Omental fat pad (tissue), 4 donors: ENCODE results near the gene RAB6C. TPM values are rescaled to one million over a fixed set of nuclear protein-coding genes. Genes with fewer than 3 reads are reported as not detected.
"Not testable (repeated sequence)": the region's sequence is repeated elsewhere in the genome, so short reads cannot be mapped to it uniquely, and the experiment has no call there.

Experiments
- ATAC-seq: fragments of 150-250 bp; one replicate; pipeline ENCODE4 v1.9.1; 2016; ENCODE audit warnings: mild to moderate bottlenecking, moderate library complexity; ENCODE audit not compliant: low FRiP score
- DNase-seq: peaks from one replicate; pipeline ENCODE4 v3.0.0-alpha.2; 2019; ENCODE audit warnings: low spot score
- CTCF ChIP-seq, 3 donors: fragments of 450-650 bp; IDR thresholded peaks; one replicate each; pipeline ENCODE4 v1.5.1; 2016 to 2017; ENCODE audit warnings: antibody characterized with exemption in 3 of 3, mild to moderate bottlenecking in 3 of 3, moderate library complexity in 2 of 3
- total RNA-seq, 4 donors: library from RNA; depleted of rRNA; stranded (reverse); fragments of >200 nt; gene quantifications; one replicate each; pipeline ENCODE4 v1.1.0, GENCODE V29; 2016

RAB6C gene
- total RNA-seq, 4 donors from 2014 or later: 0.19 TPM; not detected in 3

GRCh38 chr2:130019402-130019801 lies 39.9 kb downstream of the RAB6C start:
- ATAC-seq (no peak), DNase-seq (no peak)
- no peak for TF ChIP-seq CTCF (IDR thresholded peaks at IDR 0.05)

- ATAC-seq, DNase-seq: not testable (repeated sequence)
Observed at GRCh38 chr2:130020069-130020468, 40.6 kb downstream of the RAB6C start.

- DNase-seq, ATAC-seq: not testable (repeated sequence)
Observed at GRCh38 chr2:130025931-130026330, 46.5 kb downstream of the RAB6C start.

Other genes with a start within 250 kb of the RAB6C start
- under 1 TPM in 1 of 4 donors, not detected in 3; 0.09 TPM for gene POTEF, start 149.6 kb downstream of the RAB6C start, total RNA-seq
- gene CCDC74B, start 165.4 kb downstream of the RAB6C start, total RNA-seq: 10 to 100 TPM in 1 of 4 donors, 1 to 10 TPM in 3; 1.2 to 10.4 (median 1.6) TPM
- 10 to 100 TPM; 21.8 to 39.1 (median 29.4) TPM for gene SMPD4, start 201.9 kb downstream of the RAB6C start, total RNA-seq
- gene MZT2B, start 202.6 kb downstream of the RAB6C start, total RNA-seq: 10 to 100 TPM; 52.8 to 93.5 (median 72.4) TPM
- gene TUBA3E, start 218.8 kb downstream of the RAB6C start, total RNA-seq: not detected